GM10266 (cell line): ENCODE measurements around the gene RAB3IL1.

Experiments
- DNase-seq: peaks from one replicate; pipeline ENCODE4 v3.0.0; 2012; ENCODE audit errors: extremely low spot score
- CTCF ChIP-seq: IDR thresholded peaks from 2 replicates; pipeline ENCODE4 v1.5.1; 2012; ENCODE audit warnings: mild to moderate bottlenecking, low read depth; ENCODE audit not compliant: control insufficient read depth, insufficient read depth; ENCODE audit errors: missing control alignments

RAB3IL1 gene

GRCh38 chr11:61861634-61862033, 55.7 kb downstream of the RAB3IL1 start:
- no peak for DNase-seq
- no peak for TF ChIP-seq CTCF

GRCh38 chr11:61860054-61860903, 57.1 kb downstream of the RAB3IL1 start:
- TF ChIP-seq CTCF = no peak
- DNase-seq = no peak

DNA sequence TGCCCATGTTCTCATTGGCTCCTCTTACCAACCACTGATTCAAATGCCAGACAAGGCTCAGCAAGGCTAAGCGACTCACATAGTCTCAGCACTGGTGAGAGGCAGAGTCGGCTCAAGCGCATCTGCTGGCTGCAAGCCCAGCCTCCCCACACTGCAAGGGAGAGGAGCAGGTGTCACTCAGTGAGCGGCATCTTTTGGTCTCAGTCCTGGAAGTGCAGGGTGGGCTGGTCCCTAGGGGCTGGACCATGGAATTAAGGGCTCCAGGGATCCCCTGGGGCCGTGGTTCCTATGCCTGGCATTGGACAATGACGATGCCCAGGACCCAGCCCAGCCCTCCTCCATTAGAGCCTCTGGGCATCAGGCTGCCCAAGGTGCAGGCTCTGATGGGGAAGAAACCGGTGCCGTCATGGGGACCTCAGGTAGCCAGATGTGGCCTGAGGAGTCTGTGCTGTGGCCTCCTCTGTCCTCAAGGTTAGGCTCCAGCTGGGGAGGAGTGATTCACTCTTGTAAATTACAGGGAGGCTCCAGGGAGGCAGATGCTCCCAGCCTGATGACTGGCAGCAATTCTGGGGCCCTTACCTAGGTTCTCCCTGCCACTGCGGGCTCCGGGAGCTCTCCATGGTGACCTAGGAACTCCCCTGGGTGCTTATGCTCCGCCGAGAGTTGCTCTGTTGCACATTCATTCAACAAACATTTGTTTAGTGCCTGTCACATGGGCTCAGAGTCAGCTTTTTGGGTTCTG, 61.3 kb downstream of the RAB3IL1 start:
- no peak for TF ChIP-seq CTCF
- DNase-seq = no peak

DNA sequence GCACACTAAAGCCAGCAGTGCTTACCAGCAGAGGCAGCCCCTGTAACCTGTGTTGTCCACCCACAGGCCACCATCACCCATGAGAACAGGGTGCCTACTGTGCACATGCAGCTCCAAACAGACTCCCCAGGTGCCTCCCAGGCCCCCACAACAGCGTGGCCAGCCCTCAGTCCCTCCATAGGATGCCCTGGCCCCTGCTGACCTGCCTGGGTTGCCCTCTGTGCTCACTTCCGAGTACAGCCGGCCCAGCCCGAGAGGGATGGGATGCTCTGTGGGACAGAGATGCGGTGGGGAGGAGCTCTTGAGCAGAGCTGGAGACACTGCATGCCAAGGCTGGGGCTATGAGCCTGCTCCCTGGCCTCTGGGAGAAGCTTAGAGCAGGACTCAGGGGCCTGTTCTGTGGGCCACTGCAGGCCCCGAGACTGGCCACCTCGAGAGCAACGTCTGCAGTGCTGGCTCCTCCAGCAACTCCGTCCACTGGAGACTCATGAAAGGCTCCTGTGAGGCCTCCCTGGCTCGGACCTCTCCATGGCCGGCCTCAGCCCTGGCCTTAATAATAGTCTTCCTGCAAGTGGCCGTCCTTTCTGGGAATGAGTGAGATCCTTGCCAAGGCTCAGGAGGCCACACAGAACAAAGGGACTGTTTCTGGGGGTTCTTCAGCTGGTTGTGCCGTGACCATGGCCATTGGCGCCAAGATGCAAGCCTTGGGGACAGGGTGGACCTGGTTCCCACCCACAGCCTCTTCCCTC, 62.2 kb downstream of the RAB3IL1 start:
- TF ChIP-seq CTCF = no peak
- DNase-seq = no peak

- no peak for TF ChIP-seq CTCF
- DNase-seq = no peak
These were observed 63.0 kb downstream of the RAB3IL1 start for GRCh38 chr11:61854206-61854895.

DNA sequence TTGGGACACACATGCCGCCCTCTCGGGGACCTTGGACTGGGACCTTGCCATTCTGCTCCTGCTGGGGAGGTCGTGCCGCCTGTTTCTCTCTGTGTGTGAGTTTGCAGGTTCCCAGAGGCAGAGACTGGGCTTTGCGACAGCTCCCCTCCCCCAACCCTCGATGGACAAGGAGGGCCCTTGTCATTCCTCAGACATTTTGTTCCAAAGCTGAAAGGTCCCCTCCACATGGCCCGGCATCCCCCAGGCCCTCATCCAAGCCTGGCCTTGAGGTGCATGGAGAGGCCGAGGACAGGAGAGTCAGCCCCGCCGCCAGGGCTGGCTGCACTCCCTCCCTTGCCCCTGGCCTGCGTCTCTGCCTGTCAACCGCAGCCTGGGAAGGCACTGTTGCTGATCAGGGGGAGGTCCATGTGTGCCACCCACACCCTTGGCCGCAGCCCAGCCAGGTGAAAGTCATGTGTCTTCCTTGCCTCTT, 63.6 kb downstream of the RAB3IL1 start:
- TF ChIP-seq CTCF = no peak
- no peak for DNase-seq
